ENCODE data around the gene KRT80.

The KRT80 gene

DNA sequence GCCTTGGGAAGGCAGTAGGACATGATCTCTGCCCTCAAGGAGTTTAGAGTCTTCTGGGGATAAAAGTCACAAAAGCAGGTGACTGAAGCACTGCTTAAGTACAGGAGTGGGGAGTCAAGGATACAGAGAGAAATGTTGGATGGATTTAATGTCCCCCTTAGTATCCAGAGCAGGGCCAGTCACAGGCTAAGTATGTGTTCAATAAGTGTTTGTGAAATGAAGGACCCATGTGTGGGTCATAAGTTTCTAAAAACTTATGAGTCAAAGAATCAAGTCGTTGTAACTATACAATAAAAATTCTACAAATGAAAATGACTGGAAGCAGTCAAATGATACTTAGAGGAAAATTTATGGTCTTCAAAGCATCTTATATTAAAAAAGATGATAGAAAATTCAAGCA, 25.1 kb downstream of the KRT80 start:
- H3K4me1 Mint-ChIP-seq (ENCODE audit: low read depth in 2 of 2) = peaks cover under 1 to 1% of the 10 kb centered on the region in 2 donors
- no peak overlapping the region for H3K4me3 Mint-ChIP-seq
- ATAC-seq (replicated peaks) (no peak), DNase-seq (no peak)
- peaks cover 6 to 33% of the 10 kb centered on the region in 2 donors for H3K27me3 Mint-ChIP-seq
- no peaks in the 10 kb centered on the region for H3K36me3 Mint-ChIP-seq (ENCODE audit: insufficient read depth)
- no peaks in the 10 kb centered on the region for H3K9me3 Mint-ChIP-seq
- H3K27ac Mint-ChIP-seq = no peak overlapping the region

DNA sequence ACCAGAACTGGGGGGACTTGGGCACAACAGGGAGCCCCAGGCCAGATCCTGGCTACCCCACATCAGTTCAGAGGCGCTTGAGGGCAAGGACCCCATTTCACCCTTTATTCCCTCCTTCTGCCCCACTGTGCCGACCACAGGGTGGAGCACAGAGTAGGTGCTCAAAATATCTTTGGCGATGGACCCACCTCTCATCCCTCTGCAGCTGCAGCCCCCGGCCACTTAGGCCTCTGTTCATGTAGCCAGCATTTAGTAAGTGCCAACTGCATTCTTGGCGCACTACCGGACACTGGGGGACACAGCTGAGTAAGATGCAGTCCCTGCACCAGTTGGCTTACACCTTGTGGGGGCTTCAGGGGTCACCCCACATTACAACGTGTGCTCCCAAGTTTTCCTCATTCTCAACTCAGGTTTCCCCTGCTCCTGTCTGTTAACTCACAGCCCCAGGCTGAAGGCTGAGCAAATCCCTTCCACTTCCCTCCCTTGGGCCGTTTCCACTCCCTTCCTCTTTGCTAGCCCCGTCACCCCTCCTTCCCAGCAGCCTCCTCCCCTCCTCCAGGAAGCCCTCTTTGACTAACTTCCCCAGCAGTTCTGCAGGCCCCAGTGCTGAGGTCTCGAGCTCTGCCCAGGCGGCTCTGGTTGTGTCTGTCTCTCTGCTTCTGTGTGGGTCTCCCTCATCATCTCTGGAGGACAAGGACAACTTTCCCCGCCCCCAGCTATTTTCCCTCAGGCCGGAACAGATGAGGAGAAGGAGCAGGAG, 26.5 kb downstream of the KRT80 start:
- H3K36me3 Mint-ChIP-seq (ENCODE audit: insufficient read depth) = no peaks in the 10 kb centered on the region
- ATAC-seq (replicated peaks) (no peak), DNase-seq (no peak)
- no peaks in the 10 kb centered on the region for H3K9me3 Mint-ChIP-seq
- no peak overlapping the region for H3K27ac Mint-ChIP-seq
- peaks cover 5 to 27% of the 10 kb centered on the region in 2 donors for H3K27me3 Mint-ChIP-seq
- H3K4me1 Mint-ChIP-seq (ENCODE audit: low read depth in 2 of 2) = peaks cover 6 to 8% of the 10 kb centered on the region in 2 donors
- H3K4me3 Mint-ChIP-seq = no peak overlapping the region

DNA sequence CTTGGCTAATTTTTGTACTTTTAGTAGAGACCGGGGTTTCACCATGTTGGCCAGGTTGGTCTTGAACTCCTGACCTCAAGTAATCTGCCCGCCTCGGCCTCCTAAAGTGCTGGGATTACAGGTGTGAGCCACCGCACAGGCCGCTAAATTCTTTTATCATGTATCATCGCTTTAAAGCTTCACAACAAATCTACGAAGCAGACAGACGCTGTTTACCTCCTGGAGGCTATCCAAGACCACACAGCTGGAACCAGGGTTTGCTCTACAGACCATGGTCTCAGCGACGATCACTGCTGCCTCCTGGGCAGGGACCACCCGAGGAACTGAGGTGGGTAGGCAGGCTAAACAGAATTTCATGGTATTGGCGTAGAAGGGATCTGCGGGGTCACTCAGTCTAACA, 27.2 kb downstream of the KRT80 start:
- H3K9me3 Mint-ChIP-seq = no peaks in the 10 kb centered on the region
- H3K4me1 Mint-ChIP-seq (ENCODE audit: low read depth in 2 of 2) = peaks cover 6 to 8% of the 10 kb centered on the region in 2 donors

DNA sequence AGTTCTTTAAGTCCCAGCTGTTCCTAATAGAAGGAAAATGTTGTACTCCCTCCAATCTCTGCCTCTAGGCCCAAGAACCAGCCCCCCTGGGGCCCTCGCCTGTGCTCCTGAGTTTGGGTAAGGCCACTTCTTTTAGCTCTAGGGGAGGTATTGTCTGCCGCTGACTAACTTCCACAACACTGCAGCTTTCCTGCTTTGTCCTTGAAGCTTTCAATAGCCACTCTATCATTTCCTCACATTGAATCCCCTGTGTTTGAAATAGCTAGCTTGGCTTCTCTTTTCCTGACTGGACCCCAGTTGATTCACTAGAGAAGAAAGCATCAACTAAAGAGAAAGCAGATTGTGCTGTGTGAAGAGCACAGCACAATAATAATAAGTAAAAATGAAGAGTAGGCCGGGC, 28.8 kb downstream of the KRT80 start:
- H3K27ac Mint-ChIP-seq = no peak overlapping the region
- ATAC-seq (replicated peaks) (no peak), DNase-seq (no peak)
- H3K4me1 Mint-ChIP-seq (ENCODE audit: low read depth in 2 of 2) = peaks cover 6 to 8% of the 10 kb centered on the region in 2 donors
- H3K9me3 Mint-ChIP-seq = no peaks in the 10 kb centered on the region
- peaks cover 0 to 20% of the 10 kb centered on the region in 2 donors for H3K27me3 Mint-ChIP-seq
- peaks cover 2% of the 10 kb centered on the region for H3K36me3 Mint-ChIP-seq (ENCODE audit: insufficient read depth)
- no peak overlapping the region for H3K4me3 Mint-ChIP-seq

More for the DNA sequence above, 27.2 kb downstream of the KRT80 start:
- DNase-seq = no peak
- no peaks in the 10 kb centered on the region for H3K36me3 Mint-ChIP-seq (ENCODE audit: insufficient read depth)
- no peak for ATAC-seq (replicated peaks)
- no peak overlapping the region for H3K4me3 Mint-ChIP-seq
- H3K27ac Mint-ChIP-seq = no peak overlapping the region
- peaks cover 0 to 20% of the 10 kb centered on the region in 2 donors for H3K27me3 Mint-ChIP-seq

DNA sequence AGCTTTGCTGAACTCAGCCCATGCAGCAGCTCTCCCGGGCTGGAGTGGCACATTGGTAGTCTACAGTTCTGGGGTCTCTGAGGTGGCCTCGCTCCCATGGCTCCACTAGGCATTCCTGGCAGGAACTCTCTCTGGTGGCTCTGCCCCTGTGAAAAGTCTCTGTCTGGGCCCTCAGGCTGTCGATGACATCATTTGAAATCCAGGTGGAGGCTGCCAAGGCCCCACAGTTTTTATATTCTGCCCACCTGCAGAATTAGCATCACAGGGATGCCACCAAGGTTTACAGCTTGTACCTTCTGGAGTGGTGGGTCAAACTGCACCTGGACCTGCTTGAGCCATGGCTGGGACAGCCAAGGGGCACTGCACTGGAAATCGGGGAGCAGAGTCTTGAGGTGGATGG, 31.6 kb downstream of the KRT80 start:
- H3K9me3 Mint-ChIP-seq = no peaks in the 10 kb centered on the region
- H3K27ac Mint-ChIP-seq = no peak overlapping the region
- H3K4me3 Mint-ChIP-seq = no peak overlapping the region
- no peak for DNase-seq
- peaks cover 8% of the 10 kb centered on the region for H3K36me3 Mint-ChIP-seq (ENCODE audit: insufficient read depth)
- H3K27me3 Mint-ChIP-seq = peaks cover 0 to 8% of the 10 kb centered on the region in 2 donors
- no peak for ATAC-seq (replicated peaks)
- peaks cover 11% of the 10 kb centered on the region in 2 donors for H3K4me1 Mint-ChIP-seq (ENCODE audit: low read depth in 2 of 2)

DNA sequence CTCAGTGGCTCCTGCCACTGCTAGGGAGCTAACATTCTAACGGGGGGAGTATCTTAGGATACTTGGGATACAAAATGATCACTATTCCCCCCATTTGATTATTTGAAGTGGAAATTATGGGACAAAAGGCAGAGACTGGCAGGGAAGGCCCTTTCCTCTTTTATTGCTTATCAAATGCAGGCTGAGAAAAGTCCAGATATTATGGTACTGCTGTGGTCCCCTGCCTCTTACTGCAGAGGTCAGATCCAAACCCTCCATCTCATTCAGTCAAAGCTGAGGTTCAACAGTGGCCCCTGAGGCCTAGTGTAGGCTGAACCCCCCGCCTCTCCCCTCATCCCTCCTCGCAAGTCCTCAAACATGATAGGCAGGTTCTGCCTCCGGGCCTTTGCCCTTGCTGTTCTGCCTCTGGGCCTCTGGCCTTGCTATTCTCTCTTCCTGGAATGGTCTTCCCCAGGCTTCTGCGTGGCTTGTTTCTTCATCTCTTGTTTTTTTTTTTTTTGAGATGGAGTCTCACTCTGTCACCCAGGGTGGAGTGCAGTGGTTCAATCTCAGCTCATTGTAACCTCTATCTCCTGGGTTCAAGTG, 34.2 kb downstream of the KRT80 start:
- ATAC-seq (replicated peaks) (no peak), DNase-seq (no peak)
- peaks cover 8% of the 10 kb centered on the region for H3K36me3 Mint-ChIP-seq (ENCODE audit: insufficient read depth)
- H3K4me3 Mint-ChIP-seq = no peak overlapping the region
- H3K27me3 Mint-ChIP-seq = peaks cover 0 to 5% of the 10 kb centered on the region in 2 donors
- H3K27ac Mint-ChIP-seq = no peak overlapping the region
- H3K4me1 Mint-ChIP-seq (ENCODE audit: low read depth in 2 of 2) = peaks cover 14 to 17% of the 10 kb centered on the region in 2 donors
- no peaks in the 10 kb centered on the region for H3K9me3 Mint-ChIP-seq

DNA sequence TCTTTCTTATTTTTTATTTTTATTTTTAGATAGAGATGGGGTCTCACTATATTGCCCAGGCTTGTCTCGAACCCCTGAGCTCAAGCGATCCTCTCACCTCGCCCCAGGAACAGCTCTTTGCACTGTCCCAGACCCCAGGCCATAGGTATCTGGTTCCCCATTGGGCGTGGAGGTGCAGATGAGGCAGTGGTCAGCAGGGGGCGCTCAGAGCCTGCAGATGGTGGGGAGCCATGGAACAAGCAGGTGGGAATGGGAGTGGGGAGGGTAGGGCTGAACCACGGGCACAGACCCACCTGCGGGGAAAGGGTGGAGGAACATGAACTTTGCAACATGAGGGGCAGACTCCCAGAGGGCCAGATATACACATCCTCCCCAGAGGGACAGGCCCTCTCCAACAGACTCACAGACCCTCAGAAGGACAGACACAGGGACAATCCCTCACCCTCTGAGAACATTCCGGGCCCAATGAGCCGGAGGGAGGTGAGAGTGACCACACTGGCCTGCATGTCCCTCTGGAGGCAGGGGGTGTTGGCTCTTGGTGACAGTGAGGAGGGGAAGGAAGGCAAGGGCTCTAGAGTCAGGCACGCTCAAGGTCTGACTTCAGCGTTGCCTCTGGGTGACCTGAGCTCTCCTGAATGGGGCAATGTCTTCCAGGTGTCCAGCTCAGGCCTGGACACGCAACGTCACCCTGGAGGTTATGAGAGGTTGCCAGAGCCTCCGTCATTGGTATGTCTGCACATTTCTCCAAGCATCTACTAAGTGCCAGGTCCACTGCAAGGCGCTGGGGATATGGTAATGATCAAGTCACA, 34.9 kb downstream of the KRT80 start:
- no peak overlapping the region for H3K27ac Mint-ChIP-seq
- peaks cover 8% of the 10 kb centered on the region for H3K36me3 Mint-ChIP-seq (ENCODE audit: insufficient read depth)
- no peaks in the 10 kb centered on the region for H3K9me3 Mint-ChIP-seq
- H3K27me3 Mint-ChIP-seq = peaks cover 0 to 7% of the 10 kb centered on the region in 2 donors
- ATAC-seq (replicated peaks) = no peak
- peaks cover 14 to 19% of the 10 kb centered on the region in 2 donors for H3K4me1 Mint-ChIP-seq (ENCODE audit: low read depth in 2 of 2)
- no peak overlapping the region for H3K4me3 Mint-ChIP-seq
- DNase-seq = peak; percentile 58 to 67 (median 63)

DNA sequence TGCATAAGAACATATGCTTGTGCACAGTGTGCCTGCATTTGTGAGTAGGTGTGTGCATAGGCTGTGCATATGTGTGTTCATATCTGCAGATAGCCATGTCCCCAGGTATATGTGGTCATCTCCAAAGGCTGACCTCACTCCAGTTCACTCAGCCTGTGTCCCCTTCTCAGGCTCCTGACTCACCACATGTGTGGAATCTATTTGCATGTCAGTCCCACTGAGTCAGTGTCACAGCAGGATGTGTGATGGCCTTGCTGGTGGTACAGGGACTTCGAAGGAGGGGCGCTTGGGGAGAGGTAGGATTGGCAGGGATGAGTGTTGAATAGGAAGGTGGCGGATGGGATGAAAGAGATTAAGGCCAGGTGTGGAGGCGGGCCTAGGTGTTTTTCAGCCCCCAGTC, 35.5 kb downstream of the KRT80 start:
- no peak overlapping the region for H3K27ac Mint-ChIP-seq
- peaks cover 6 to 14% of the 10 kb centered on the region in 2 donors for H3K27me3 Mint-ChIP-seq
- H3K9me3 Mint-ChIP-seq = no peaks in the 10 kb centered on the region
- H3K4me1 Mint-ChIP-seq (ENCODE audit: low read depth in 2 of 2) = peaks cover 14 to 20% of the 10 kb centered on the region in 2 donors
- ATAC-seq (replicated peaks) (no peak), DNase-seq (no peak)
- peaks cover 8% of the 10 kb centered on the region for H3K36me3 Mint-ChIP-seq (ENCODE audit: insufficient read depth)
- H3K4me3 Mint-ChIP-seq = no peak overlapping the region

DNA sequence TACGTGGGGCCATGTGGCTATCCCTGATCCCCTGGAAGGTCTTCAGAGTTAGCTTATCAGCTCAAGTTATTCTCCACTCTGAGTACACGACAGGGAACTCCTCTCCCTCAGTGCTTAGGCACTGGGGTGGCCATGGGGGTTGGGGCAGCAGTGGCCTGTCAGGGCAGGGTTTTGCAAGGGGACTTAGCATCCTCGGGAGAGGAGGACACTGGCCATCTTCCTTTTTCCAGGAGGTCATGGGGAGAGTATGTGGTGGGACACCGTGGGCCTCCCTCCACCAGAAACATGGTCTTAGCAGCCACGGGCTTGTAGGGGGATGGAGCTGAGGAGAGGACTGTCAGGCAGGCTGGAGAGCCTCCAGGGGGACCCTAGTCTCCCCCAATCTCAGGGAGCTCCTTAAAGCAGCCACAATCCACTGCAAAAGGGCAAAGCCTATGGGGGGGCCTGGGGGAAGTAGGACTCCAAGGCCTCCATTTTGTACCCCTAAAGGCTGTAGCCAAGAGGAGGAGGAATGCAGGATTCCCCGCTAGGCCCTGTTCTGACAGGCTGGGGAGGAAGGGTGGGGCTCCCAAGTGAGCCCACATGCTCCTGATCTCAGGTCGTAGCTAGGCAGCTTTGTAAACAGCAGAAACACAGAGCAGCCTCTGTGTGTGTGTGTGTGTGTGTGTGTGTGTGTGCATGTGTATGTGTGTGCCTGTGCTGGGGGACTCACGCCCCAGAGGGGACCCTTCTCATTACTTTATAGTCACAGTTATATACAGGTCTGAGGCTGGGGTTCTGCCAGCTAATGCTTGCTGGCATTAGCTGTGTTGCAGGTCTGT, 36.6 kb downstream of the KRT80 start:
- Mint-ChIP-seq H3K4me1 (ENCODE audit: low read depth in 2 of 2) (peaks cover 14 to 16% of the 10 kb centered on the region in 2 donors), H3K27me3 (peaks cover 17 to 21% of the 10 kb centered on the region in 2 donors), H3K27ac (peak overlapping the region; percentile 36 to 87), H3K36me3 (ENCODE audit: insufficient read depth) (peaks cover 10% of the 10 kb centered on the region), H3K9me3 (no peaks in the 10 kb centered on the region), H3K4me3 (peak overlapping the region in 1 of 2 donors; percentile 28)
- DNase-seq (peak in 2 of 3 experiments; percentile 7 to 35), ATAC-seq (replicated peaks) (peak; percentile 52)

DNA sequence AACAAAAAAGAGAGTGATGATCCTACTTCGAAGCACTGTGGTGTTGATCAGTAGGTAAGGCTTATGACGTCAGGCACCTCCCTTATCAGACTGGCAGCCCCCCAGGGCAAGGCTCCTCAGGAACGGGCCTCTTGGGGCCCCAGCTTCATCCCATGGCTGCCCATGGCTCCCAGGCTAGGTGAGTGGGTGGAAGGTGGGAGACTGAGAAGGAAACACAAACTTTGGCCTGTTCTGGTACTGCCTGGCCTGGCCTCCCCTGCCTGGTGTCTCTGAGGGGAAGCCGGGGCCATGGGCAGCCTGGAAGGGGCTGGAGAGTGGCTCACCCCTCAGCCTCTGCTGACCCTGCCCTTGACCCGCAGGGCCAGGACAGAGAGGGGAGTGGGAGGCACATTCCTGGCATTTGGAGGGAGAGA, 38.9 kb downstream of the KRT80 start:
- no peaks in the 10 kb centered on the region for H3K9me3 Mint-ChIP-seq
- no peak overlapping the region for H3K27ac Mint-ChIP-seq
- ATAC-seq (replicated peaks) = no peak
- H3K4me1 Mint-ChIP-seq (ENCODE audit: low read depth in 2 of 2) = peaks cover 14 to 16% of the 10 kb centered on the region in 2 donors
- H3K4me3 Mint-ChIP-seq = peak overlapping the region in 1 of 2 donors; percentile 19
- peaks cover 7% of the 10 kb centered on the region for H3K36me3 Mint-ChIP-seq (ENCODE audit: insufficient read depth)
- DNase-seq = no peak
- H3K27me3 Mint-ChIP-seq = peaks cover 17 to 28% of the 10 kb centered on the region in 2 donors

DNA sequence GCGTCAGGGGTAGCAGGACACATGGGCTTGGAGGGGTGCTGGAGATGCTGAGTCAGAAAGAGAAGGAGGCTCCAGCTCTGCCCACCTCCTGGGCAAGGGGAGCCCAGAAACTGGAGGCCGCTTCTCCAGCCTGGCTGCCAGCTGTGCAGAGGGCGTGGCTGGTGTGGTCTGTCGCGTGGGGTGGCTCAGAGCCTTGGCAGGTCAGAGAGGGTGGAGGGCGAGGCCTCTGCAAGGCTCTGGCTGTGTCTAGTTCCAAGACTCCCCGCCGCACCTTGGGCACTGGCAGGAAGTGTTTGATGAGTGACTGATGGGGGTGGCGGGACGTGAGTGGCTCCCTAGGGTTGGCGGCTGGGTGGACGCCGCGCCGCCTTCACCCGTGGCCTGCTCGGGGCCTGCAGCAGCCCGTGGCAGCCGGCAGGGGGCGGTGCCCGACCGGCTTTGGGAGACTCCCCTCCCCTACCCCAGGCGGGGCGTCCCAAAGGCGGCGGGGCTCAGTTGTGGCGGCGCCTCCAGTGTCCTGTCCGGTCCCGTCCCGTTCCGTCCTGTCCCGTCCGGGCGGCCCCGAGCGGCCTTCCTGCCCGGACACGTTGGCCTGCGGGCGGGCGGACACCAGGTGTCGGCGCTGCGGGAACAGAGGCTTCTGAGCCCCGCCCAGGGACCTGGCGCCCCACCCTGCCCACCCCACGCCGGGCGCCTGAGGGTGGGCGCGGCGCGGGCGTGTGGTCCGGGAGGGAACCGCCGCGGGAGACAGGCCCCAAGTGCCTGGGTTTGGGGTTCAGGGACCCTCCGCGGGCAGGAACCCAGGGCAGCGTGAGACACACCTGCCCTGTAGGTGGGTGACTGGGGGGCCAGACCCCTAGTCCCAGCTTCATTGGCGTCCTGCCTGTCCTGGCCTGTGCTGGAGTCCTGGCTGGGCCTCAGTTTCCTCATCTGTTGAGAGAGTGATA, 39.7 kb downstream of the KRT80 start:
- Mint-ChIP-seq H3K9me3 (no peaks in the 10 kb centered on the region), H3K4me1 (ENCODE audit: low read depth in 2 of 2) (peaks cover 14 to 16% of the 10 kb centered on the region in 2 donors), H3K27ac (peak overlapping the region in 1 of 2 donors; percentile 86), H3K36me3 (ENCODE audit: insufficient read depth) (peaks cover 6% of the 10 kb centered on the region), H3K4me3 (peak overlapping the region; percentile 60 to 77), H3K27me3 (peaks cover 17 to 28% of the 10 kb centered on the region in 2 donors)
- DNase-seq (peak; percentile 57 to 70 (median 69)), ATAC-seq (replicated peaks) (peak; percentile 85)

All from effector memory CD8-positive, alpha-beta T cell (primary cell).